ENCODE results near the gene NDFIP1.

DNA sequence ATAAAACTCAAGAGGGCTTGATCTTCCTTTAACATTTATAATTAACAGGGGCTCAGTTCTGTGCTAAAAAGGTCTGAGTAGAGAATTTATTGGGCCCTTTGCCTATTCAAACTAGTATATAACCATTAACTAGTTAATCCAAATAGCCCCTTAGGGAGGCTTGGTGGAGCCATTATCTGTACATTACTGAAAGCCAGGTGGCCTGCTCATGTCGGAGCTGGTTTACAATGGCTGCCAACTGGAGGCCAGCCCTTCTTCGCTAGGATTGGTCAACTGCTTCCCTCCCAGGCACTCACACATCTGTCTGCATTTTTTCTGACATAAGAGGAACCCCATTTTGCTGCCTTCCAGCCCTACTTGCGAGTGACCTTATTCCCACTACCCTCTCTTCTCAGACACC, 30.4 kb upstream of the NDFIP1 start:
- TF ChIP-seq, protein P1, sequence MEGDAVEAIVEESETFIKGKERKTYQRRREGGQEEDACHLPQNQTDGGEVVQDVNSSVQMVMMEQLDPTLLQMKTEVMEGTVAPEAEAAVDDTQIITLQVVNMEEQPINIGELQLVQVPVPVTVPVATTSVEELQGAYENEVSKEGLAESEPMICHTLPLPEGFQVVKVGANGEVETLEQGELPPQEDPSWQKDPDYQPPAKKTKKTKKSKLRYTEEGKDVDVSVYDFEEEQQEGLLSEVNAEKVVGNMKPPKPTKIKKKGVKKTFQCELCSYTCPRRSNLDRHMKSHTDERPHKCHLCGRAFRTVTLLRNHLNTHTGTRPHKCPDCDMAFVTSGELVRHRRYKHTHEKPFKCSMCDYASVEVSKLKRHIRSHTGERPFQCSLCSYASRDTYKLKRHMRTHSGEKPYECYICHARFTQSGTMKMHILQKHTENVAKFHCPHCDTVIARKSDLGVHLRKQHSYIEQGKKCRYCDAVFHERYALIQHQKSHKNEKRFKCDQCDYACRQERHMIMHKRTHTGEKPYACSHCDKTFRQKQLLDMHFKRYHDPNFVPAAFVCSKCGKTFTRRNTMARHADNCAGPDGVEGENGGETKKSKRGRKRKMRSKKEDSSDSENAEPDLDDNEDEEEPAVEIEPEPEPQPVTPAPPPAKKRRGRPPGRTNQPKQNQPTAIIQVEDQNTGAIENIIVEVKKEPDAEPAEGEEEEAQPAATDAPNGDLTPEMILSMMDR (IDR thresholded peaks at IDR 0.05; ENCODE audit: borderline replicate concordance, extremely low read depth, low read length, poor library complexity, severe bottlenecking): no peak
- no peak for TF ChIP-seq EZH2 (IDR thresholded peaks at IDR 0.05; ENCODE audit: borderline replicate concordance, low read depth, low read length, severe bottlenecking)
